ENCODE data around the gene DGKE.
A peak's percentile ranks its signal among the peaks of the same experiment; 100 is the strongest.

The DGKE gene

DNA sequence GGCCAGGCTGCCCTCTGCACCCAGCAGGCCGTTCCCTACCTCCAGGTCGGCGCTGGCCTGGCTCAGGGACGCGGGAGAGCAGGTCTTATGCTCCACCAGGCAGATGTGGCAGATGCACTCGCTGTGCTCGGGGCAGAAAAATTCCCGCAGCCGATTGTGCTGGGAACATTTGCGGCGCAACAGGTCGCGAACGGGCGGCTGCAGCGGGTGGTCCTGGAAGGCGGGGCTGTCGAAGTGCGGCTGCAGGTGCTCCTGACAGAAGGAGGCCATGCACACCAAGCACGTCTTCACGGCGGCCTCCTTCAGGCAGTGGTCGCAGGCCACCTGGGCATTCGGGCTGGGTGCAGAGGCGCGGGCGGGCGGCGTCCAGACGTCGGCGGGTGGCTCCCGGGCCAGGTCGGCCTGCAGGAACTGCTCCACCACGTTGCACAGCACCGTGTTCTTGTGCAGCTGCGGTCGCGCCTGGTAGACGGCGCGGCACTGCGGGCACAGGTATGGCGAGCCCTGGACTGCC lies 79.5 kb downstream of the DGKE start:
- no peak for TF ChIP-seq GATA1 (IDR thresholded peaks at IDR 0.05; ENCODE audit: low read depth, low read length)
- no peak for TF ChIP-seq POLR2A (IDR thresholded peaks at IDR 0.05; ENCODE audit: low read length)
- peak in 1 of 2 experiments; percentile 73 for DNase-seq

GRCh38 chr17:56913867-56914580 lies 80.1 kb downstream of the DGKE start, which contains the start of gene TRIM25:
TSS of gene TRIM25 (minus strand) at chr17:56914049. CDS start at chr17:56913988, 61 bp downstream.
- no peak for TF ChIP-seq GATA1 (IDR thresholded peaks at IDR 0.05; ENCODE audit: low read depth, low read length)
- TF ChIP-seq POLR2A (IDR thresholded peaks at IDR 0.05; ENCODE audit: low read length), result peak; percentile 97
- peak; percentile 91 to 95 for DNase-seq

DNA sequence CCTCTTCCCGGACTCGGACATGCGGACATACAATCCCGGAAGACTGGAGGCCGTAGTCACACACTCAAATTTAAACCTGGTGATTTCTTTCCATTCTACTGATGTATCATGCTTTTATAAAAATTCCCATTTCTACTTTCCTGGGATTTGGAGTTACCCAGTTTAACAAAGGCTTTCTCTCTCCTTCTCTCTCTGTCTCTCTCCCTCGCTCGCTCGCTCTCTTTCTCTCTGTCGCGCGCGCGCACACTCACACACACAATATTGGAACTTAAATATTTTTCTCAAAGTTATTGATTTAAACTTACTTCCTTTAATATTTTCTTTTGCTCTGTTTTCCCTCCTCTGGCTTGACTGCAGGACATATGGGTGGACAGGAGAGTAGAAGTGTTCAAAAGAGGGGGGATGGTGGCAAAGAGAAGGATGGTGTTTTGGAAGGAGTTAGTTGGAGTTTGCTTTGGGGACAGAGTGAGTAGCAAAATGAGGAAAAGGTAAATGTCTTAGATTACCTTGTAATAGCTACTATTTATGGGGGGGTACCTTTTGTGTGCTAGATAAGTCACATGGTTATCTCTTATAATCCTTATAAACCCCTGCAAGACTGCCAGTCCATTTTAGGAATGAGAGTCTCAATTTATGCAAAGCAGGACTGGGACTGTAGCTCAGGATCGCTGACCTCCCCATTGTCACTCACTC lies 80.8 kb downstream of the DGKE start:
- TF ChIP-seq POLR2A (IDR thresholded peaks at IDR 0.05; ENCODE audit: low read length) (no peak), GATA1 (IDR thresholded peaks at IDR 0.05; ENCODE audit: low read depth, low read length) (no peak)

GRCh38 chr17:56917559-56918296 lies 83.8 kb downstream of the DGKE start:
- TF ChIP-seq GATA1 (IDR thresholded peaks at IDR 0.05; ENCODE audit: low read depth, low read length), result no peak
- TF ChIP-seq POLR2A (IDR thresholded peaks at IDR 0.05; ENCODE audit: low read length), result no peak
- DNase-seq, result peak in 1 of 2 experiments; percentile 35

More for the DNA sequence above, 80.8 kb downstream of the DGKE start:
- peak; percentile 47 to 67 for DNase-seq

GRCh38 chr17:56918916-56919315 lies 85.0 kb downstream of the DGKE start:
- peak in 1 of 2 experiments; percentile 54 for DNase-seq
- TF ChIP-seq GATA1 (IDR thresholded peaks at IDR 0.05; ENCODE audit: low read depth, low read length), result no peak
- TF ChIP-seq POLR2A (IDR thresholded peaks at IDR 0.05; ENCODE audit: low read length), result no peak

All from erythroblast (primary cell).